HG03378 (cell line): ENCODE results near the gene SLC30A3.

ENCODE experiments used
- ATAC-seq: cut with Tn5 transposase; IDR thresholded peaks from one replicate; pipeline ENCODE4 v1.9.1; 2021; ENCODE audit warnings: mild to moderate bottlenecking, moderate library complexity; ENCODE audit not compliant: unreplicated experiment

Gene SLC30A3

DNA sequence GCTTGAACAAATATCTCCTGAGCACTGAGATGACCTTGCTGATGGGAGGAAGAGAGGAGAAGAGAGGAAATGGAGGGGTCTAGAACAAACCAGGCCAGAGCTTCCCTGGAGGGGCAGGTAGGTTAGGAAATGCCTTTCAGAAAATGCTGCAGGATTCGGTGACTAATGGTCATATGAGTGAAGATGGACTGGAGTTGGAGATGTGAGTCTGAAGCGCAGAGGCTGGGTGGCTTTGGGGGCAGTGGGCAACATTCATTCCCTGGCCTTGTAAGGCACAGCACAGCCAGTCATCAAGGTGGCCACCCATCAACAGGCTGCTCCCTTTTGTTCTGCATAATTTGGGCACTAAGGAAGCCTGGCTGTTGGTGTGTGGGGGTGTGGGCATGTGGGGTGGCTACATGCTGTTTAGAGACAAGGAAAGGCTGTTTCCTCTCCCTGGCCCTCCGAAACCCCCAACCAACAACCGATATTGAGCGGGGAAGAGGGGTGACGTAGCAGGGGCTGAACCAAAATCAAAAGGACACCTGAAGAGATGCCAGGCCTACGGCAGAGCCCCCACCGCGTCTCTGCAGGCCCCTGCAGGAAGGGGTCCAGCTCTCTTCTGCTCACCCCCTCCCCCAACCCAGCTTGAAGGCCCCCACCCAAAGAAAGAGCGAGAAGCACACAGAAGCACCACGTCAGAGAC is 1.5 kb downstream of the SLC30A3 start:
- ATAC-seq, result no peak

DNA sequence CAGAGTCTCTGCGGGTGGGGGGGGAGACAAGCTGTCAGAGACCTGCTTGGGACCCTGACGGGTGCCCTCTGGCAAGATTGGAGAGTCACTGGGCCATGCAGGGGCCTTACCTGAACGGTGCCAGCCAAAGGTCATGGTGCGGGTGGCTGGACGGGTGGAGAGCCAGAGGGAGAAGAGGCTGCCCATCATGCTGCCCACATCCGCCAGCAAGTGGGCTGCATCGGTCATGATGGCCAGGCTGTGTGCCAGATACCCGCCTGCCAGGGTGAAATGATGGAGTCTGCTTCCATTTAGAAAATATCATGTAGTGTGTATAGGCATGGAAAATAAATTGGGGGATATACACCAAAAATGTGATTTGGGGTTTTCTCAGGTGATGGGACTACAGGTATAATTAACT is 4.8 kb downstream of the SLC30A3 start:
- ATAC-seq, result no peak

DNA sequence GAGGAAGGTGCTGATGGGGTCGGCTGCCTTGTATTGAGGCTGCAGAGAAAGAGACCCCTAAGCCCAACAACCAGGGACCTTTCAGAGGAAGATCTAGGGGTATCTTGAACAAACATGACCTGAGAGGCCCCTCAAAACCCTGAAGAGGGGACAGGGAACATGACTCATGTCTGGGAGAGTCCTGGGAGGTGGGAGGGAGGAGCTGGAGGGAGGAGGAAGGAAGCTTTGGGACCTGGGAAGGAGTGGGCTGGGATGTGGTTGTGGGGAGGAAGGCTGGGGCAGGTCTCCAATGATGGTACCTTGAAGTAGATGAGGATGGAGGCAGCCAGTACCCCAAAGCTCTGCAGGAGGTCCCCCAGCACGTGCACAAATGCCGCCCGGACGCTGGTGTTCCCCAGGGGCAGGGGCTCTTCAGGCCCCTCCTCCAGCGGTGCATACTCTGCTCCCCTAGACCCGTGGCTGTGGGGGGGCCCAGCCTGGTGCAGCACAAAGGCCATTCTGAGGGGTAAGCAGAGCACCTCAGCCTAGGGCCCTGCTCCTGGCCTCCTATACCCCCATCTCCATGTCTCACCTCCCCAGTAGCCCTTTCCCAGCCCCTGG is 5.9 kb downstream of the SLC30A3 start:
- ATAC-seq, result no peak

DNA sequence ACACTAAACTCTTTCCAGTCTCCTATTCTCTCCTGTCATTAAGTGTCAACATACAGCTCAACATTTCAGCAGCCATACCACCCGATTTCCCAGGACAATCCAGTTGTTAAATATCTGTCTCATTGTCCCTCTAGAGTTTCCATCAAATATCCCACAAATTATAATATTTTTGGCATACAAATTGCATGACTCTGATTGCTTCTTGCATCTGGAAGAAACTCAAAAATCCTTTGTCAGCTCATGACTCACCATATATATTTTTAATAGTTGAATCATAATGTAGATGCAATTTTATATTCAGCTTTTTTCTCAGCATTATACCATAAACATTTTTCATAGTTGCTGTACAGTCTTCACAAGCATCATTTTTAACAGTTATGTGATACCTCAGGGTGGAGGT is 7.2 kb downstream of the SLC30A3 start:
- no peak for ATAC-seq

DNA sequence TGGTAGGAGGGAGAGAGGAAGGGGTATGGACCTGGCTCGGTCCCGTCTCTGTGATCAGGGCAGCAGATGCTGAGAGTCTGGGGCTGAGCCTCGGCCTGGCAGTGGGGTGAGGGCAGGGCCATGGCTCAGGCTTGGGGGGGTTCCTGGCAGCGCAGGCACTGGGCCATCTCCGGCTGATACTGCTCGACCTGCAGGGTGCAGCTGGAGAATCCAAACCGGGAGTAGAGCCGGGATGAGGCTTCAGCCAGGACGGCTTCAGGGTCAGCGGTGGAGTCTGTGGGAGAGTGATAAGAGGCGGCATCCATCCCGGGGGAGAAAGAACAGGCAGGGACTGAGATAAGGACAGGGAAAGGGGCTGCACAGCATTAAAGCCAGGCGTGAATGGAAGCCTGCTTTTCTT is 7.7 kb downstream of the SLC30A3 start:
- ATAC-seq, result no peak

DNA sequence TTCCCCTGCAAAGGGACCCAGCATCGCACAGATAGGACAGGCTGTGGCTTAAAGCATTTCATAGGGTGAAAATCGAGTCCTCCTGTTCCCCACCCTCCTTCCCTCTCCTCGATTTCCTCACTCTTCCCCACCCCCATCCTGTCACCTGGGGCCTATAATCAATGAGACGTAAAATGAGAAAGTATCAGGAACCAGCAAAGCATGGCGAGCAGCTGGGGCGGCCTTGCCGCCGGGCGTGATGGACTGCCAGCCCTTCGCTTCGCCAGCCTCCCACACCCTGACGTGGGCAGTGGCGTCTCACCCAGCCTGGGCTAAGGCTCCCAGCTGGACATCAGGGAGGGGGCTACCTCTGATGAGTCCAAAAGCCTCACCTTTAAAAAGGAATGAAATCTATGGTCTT is 11.1 kb downstream of the SLC30A3 start:
- no peak for ATAC-seq

DNA sequence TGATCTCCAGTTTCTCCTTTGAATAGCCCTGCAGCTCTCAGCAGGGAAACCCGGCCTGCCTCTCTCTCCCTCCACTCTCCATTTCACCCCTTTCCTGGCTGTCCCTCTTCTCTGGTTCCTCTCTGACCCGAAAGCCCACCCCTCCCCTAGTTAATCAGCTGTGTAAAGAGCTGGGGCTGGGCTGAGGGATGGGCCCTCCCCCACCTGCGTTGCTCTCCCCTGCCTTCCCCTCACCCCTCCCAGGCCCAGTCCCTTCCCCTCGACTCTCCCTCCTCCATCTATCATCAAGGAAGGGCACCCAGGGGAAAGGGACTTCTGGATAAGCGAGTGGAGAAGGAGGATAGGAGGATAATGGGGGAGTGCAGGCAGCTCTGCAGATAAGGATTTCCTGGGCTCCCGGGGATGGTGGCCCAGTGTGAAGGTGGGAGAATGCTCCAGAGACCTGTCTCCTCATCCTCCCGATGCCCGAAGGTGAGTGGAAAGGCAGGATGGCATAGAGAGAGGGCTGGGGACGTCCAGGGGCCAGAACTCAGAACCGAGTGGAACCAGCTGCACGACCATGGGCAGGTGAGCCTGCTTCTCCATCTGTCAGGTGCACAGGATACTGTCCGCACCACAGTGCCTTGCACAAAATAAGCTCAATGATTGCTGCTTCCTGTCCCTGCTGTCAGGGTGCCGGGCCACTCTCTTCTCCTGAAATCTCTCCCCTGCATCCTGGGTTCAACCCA is 12.0 kb downstream of the SLC30A3 start:
- no peak for ATAC-seq

DNA sequence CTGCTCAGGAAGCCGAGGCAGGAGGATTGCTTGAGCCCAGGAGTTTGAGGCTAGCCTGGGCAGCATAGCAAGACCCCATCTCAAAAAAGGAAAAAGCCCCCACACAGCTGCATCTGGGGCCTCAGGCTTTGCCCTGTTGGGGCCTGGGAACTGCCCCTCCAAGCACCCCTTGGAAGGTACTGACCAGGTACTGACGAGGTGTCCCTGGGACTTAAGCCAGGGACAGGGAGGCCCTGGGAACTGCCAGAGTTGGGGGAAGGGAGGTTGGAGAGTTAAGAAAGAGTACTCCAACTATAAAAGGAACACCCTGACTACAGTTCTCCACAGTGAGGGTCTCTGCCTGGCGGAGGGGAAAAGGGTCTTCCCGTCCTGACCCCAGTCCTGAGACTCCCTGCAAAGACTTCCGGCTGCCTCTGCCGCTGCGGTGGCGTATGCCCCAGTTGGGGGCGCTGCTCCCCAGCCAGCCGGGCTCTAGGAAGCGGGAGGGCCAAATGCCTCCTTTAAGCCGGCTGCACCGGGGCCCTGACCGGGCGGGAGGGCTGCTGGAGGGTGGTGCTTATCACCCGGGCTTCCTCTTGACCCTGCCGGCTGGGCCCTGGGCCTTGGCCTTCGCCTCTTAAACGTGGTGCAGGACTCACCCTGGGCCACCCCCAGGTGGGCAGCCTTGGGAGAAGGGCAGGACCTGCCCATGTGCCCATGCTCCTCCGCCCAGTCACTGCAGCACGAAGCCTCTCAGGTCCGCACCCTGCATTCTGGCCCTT is 12.8 kb downstream of the SLC30A3 start:
- ATAC-seq, result no peak

DNA sequence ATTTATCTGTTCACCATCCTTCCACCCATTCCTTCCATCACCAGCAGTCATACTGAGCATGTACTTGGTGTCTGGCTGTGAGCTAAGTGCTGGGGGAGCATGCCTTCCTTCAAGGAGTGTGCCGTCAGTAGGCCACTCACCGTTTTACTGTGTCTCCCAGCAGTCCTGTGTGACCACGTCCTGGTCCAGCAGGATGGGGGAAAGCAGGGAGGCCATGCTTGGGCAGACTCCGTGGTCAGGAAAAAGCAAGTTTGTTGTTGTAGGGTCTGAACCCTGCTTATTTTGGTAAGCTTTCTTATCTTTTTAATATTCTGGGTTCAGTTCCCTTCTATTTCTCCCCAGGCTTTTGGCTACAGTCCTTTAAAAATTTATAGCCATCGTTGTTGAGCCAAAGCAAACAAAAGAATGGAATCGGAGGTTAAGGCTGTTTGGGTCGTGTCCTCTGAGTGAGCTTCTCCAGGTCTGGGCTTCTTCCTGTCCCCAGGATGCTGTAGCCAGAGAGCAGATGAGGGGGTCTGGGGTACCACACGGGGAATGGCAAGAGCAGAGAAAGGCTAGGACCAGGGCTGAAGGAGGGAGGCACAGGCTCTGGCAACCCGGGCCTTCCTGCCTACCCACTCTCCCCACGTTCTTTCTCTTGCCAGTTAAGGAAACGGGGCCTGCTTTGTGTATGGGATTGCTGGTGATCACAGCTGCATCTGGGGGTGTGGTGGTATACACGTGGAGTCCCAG is 13.5 kb downstream of the SLC30A3 start:
- ATAC-seq, result no peak

DNA sequence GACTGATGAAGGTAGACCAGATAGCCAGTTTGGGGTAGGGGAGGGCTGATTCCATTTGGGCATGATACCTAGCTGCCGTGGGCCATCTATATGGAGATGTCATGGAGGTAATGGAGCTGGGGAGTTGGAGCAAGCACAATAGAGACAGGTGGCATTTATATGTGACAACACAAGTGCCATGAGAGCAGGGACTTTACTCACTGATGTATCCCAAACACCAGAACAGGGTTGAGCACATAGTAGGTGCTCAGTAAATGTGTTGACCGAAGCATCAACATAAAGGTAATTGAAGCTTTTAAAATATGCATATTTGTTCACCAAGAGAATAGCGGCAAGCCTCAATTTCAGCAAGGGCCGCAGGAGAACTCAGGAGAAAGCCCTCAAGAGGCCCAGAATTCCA is 15.0 kb downstream of the SLC30A3 start:
- ATAC-seq, result no peak

DNA sequence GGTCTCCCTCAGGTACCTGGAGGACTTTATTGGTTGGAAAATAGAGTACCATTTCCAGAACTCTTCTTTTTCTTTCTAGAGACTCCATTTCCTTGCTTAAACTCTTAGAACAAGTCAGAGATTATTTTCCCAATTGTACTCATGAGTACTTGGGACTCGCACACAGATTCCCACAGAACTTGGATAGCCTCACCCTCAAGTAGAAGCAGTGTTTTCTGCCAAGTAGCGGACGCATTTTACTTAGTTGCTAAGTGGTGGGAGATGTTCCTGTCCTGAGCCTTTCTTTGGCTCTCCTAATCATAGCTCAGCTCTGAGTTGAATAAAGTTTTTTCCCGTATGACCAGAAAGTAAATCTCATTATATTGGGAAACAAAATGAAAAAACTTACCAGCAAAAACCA is 17.2 kb downstream of the SLC30A3 start:
- no peak for ATAC-seq

DNA sequence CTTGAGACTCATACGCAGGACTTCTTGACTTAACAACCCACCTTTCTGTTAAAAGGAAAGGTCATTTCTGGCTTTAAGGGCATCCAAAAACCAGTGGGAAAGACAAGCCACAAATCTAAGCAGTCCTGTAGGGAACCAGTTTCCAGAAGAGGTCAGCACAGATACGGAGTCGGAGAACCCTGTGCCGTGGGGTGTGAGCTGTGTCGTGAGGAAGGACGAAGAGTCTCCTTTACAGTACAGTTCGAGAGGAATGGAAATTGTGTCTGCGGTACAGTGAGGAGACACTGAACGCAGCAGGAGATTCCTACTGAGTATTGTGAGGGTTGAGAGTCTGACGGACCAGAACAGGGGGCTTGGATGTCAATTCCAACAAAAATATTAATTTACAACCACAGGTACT is 17.7 kb downstream of the SLC30A3 start:
- ATAC-seq, result no peak

DNA sequence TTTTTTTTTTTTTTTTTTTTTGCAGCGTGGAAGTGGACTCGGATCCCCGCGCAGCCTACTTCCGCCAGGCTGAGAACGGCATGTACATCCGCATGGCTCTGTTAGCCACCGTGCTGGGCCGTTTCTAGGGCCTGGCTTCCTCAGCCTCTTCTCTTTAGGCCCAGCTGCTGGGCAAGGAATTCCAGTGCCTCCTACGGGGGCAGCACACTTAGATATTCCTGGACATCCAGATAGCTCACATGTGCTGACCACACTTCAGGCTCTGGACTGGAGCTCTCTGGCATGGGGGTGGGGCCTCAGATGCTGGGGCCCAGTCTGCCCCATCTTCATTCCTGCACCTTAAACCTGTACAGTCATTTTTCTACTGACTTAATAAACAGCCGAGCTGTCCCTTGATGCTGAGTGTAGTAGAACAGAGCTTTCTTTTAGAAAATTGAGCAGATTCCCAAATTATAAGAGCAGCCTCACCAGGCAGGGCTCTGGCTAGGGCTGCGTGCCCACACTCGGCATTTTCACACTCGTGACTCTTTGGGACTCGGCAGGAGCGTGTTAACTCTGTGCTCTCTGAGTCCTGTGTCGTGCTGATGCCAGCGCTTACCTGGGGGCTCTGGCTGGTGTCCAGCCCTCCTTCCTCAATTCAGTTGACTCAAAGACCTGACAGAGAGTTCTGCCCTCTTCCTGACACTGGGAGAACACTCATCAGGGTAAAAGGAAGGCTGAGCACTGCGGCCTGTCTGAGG is 19.3 kb downstream of the SLC30A3 start:
- ATAC-seq, result no peak

DNA sequence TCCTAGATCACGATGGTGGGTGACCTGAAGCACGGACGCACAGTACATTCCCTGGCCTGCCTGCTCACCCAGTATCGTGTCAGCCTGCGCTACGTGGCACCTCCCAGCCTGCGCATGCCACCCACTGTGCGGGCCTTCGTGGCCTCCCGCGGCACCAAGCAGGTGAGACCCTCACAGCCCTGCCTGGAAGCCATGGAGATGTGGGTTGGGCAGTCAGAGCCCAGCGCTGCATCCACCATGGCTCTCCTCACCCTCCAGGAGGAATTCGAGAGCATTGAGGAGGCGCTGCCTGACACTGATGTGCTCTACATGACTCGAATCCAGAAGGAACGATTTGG is 20.3 kb downstream of the SLC30A3 start:
- ATAC-seq, result no peak

DNA sequence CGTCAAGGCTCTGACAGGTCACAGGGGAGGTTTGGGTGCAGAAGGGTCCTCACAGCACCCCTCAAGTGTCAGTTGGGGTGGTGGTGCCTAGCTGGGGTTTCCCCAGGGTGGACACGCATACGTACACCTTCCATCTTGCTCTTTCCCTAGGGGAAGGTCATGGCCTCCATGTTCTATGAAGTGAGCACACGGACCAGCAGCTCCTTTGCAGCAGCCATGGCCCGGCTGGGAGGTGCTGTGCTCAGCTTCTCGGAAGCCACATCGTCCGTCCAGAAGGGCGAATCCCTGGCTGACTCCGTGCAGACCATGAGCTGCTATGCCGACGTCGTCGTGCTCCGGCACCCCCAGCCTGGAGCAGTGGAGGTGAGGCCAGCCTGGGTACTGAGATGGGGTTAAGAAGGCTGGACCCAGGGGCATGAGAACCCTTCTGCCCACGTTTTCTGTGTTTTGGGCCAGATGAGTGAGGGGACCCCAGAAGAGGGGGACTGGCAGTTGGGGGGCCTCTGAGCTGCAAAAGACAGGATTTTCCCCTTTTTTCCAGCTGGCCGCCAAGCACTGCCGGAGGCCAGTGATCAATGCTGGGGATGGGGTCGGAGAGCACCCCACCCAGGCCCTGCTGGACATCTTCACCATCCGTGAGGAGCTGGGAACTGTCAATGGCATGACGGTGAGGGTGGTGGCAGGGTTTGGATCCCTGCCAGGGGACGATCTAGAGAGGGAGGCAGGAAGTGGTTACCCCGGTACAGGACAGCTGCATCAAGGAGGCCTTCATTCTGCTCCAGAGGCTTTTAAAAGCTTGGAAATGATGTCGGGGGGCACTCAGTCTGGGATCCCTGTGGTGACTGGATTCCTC is 20.9 kb downstream of the SLC30A3 start:
- no peak for ATAC-seq

DNA sequence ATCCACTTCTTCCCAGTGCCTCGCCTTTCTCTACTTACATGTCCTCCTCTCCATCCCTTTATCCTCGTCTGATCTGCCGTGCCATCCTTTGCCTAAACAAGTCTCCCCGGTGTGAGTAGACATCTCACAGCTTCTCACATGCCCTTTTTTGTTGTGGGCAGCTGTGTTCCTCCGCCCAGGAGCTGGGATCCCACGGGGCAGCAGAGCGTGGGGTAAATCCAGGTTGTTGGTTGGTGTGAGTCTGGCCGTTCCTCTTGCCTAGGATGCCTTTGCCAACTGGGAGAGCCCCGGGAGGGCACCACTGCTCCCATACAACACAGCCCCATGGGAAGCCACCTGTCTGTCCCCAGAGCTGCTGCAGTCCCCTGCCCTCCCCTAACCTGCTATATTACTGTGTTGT is 22.4 kb downstream of the SLC30A3 start:
- no peak for ATAC-seq

DNA sequence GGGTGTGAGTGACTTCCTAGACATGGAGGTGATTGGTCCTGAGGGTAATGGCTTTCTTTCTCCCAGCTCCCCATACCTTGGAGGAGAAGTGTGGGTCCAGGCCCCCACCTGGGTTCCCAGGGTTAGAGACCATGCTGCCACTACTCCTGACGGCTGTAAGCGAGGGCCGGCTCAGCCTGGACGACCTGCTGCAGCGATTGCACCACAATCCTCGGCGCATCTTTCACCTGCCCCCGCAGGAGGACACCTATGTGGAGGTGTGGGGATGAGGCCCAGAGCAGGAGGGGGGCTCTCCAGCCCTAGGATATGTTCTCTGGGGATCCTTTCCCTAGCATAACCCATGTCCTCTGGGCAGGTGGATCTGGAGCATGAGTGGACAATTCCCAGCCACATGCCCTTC is 23.9 kb downstream of the SLC30A3 start:
- ATAC-seq, result no peak

DNA sequence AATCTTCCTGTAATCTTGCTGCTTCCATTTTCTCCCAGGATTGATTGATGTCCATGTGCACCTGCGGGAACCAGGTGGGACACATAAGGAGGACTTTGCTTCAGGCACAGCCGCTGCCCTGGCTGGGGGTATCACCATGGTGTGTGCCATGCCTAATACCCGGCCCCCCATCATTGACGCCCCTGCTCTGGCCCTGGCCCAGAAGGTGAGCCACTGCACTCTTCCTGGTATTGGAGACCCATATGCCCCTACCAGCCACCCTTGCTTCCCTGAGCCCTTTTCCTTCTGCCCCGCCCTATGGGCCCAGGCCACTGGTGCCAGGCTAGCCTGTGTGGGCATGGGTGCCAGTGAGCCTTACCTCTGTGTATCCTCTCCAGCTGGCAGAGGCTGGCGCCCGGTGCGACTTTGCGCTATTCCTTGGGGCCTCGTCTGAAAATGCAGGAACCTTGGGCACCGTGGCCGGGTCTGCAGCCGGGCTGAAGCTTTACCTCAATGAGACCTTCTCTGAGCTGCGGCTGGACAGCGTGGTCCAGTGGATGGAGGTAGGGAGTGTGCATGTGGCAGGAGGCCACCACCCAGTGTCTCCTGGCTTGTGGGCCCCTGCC is 25.4 kb downstream of the SLC30A3 start:
- no peak for ATAC-seq

DNA sequence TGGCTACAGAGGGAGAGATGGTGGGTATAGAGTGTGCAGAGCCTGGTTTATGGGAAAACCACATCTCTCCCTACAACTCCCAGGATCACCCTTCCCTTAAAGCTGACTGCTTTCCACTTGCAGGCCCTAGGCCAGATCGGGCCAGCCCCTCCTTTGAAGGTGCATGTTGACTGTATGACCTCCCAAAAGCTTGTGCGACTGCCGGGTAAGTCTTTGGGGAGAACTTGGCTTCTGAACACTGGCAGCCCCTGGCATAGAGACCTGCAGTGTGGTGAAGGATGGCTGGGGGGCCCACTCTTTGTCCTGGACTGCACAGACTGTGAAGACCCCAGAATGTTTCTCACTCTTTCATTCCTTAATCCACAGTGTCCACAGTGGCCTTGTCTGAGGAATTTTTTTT is 26.2 kb downstream of the SLC30A3 start:
- no peak for ATAC-seq
